Trophoblast cell (in vitro differentiated cells and primary cell): ENCODE data around the gene REN.

Source experiments
- DNase-seq, 2 donors: peaks; one replicate each; pipeline ENCODE4 v3.0.0-alpha.2; 2016
- H2AFZ ChIP-seq: 2 replicates; pipeline ENCODE4 v1.6.1; 2013; ENCODE audit warnings: low read length, moderate library complexity, mild to moderate bottlenecking; ENCODE audit not compliant: insufficient read depth, poor library complexity
- H2AK5ac ChIP-seq: 2 replicates; pipeline ENCODE4 v1.6.1; 2013; ENCODE audit warnings: mild to moderate bottlenecking, low read length
- H2BK120ac ChIP-seq: 2 replicates; pipeline ENCODE4 v1.6.1; 2013; ENCODE audit warnings: low read length, mild to moderate bottlenecking, moderate library complexity; ENCODE audit not compliant: insufficient read depth, poor library complexity
- H2BK12ac ChIP-seq: 2 replicates; pipeline ENCODE4 v1.6.1; 2013; ENCODE audit warnings: mild to moderate bottlenecking, low read length, moderate library complexity
- H2BK5ac ChIP-seq: 2 replicates; pipeline ENCODE4 v1.6.1; 2013; ENCODE audit warnings: low read length, low read depth, moderate library complexity, mild to moderate bottlenecking; ENCODE audit not compliant: poor library complexity
- H3K14ac ChIP-seq: 2 replicates; pipeline ENCODE4 v1.6.1; 2013; ENCODE audit warnings: mild to moderate bottlenecking, low read length
- H3K18ac ChIP-seq: 2 replicates; pipeline ENCODE4 v1.6.1; 2013; ENCODE audit warnings: mild to moderate bottlenecking, low read length
- H3K23ac ChIP-seq: 2 replicates; pipeline ENCODE4 v1.6.1; 2013; ENCODE audit warnings: low read length
- H3K27ac ChIP-seq: 2 replicates; pipeline ENCODE4 v1.5.1; 2013; ENCODE audit warnings: low read depth, mild to moderate bottlenecking, inconsistent platforms, low read length, moderate library complexity
- H3K27me3 ChIP-seq: 2 replicates; pipeline ENCODE4 v1.6.1; 2013; ENCODE audit warnings: inconsistent platforms, mild to moderate bottlenecking, low read length, moderate library complexity; ENCODE audit not compliant: insufficient read depth
- H3K36me3 ChIP-seq, 2 experiments: 1 replicate in 1 of 2; 2 replicates in 1 of 2; pipeline ENCODE4 v1.6.1; 2013; ENCODE audit warnings: low read length in 2 of 2, mild to moderate bottlenecking in 2 of 2, moderate library complexity in 1 of 2; ENCODE audit not compliant: insufficient read depth in 2 of 2, control insufficient read depth in 1 of 2
- H3K4ac ChIP-seq: 2 replicates; pipeline ENCODE4 v1.6.1; 2013; ENCODE audit warnings: low read depth, mild to moderate bottlenecking, low read length, moderate library complexity
- H3K4me1 ChIP-seq, 2 experiments: 1 replicate in 1 of 2; 2 replicates in 1 of 2; pipeline ENCODE4 v1.6.1; 2013; ENCODE audit warnings: low read length in 2 of 2, mild to moderate bottlenecking in 2 of 2, moderate library complexity in 1 of 2; ENCODE audit not compliant: insufficient read depth in 2 of 2, control insufficient read depth in 1 of 2
- H3K4me2 ChIP-seq: 2 replicates; pipeline ENCODE4 v1.6.1; 2013; ENCODE audit warnings: inconsistent platforms, mild to moderate bottlenecking, low read length, moderate library complexity
- H3K4me3 ChIP-seq: 2 replicates; pipeline ENCODE4 v1.5.1; 2013; ENCODE audit warnings: mild to moderate bottlenecking, low read depth, low read length, inconsistent platforms
- H3K79me1 ChIP-seq: one replicate; pipeline ENCODE4 v1.6.1; 2013; ENCODE audit warnings: low read length
- H3K79me2 ChIP-seq: 2 replicates; pipeline ENCODE4 v1.6.1; 2013; ENCODE audit warnings: low read length, mild to moderate bottlenecking; ENCODE audit not compliant: control insufficient read depth, insufficient read depth, poor library complexity
- H3K9ac ChIP-seq: 2 replicates; pipeline ENCODE4 v1.6.1; 2013; ENCODE audit warnings: mild to moderate bottlenecking, low read length
- H3K9me3 ChIP-seq: 2 replicates; pipeline ENCODE4 v1.6.1; 2013; ENCODE audit warnings: low read depth, mild to moderate bottlenecking, control low read depth, inconsistent platforms, low read length; ENCODE audit not compliant: insufficient read depth
- H4K12ac ChIP-seq: 2 replicates; pipeline ENCODE4 v1.6.1; 2013; ENCODE audit warnings: low read depth, mild to moderate bottlenecking, low read length, moderate library complexity
- H4K8ac ChIP-seq: 2 replicates; pipeline ENCODE4 v1.6.1; 2013; ENCODE audit warnings: low read depth, mild to moderate bottlenecking, low read length, moderate library complexity
- H4K91ac ChIP-seq: one replicate; pipeline ENCODE4 v1.6.1; 2013; ENCODE audit warnings: low read depth, mild to moderate bottlenecking, low read length, moderate library complexity
- WGBS: extraction: QIAGEN DNeasy Blood & Tissue Kit; methylation state at CpG from one replicate; pipeline ENCODE4 v1.1.7; 2013; ENCODE audit warnings: missing lambda C conversion rate; ENCODE audit not compliant: insufficient read length, insufficient coverage; ENCODE audit errors: extremely low coverage; 5-methylcytosine and 5-hydroxymethylcytosine counted together

The REN gene

DNA sequence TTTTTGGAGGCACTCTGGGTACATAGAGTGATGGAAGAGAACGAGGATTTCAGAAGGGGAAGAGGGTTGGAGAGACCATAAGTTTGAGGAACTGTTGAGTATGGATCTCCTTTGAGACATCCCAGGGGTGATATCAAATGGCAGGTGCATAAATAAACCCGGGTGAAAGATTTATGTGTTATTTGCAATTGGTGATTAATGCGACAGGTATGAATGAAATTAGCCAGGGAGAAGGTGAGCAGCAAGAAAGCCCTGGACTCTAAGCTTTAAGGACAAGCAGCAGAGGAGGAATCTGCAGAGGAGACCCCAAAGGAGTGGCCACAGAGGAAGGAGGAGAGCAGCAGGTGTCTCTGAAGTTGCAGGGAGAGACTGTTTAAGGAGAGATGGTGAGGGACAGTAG is 8.8 kb upstream of the REN start:
- no peaks in the 10 kb centered on the region for H3K36me3 ChIP-seq
- no peak for DNase-seq
- no peaks in the 10 kb centered on the region for H3K79me2 ChIP-seq
- H2BK5ac ChIP-seq, result no peak overlapping the region
- H2BK120ac ChIP-seq, result no peak overlapping the region
- no peak overlapping the region for H3K18ac ChIP-seq
- no peak overlapping the region for H3K23ac ChIP-seq
- no peak overlapping the region for H2AFZ ChIP-seq
- no peak overlapping the region for H3K27ac ChIP-seq
- no peak overlapping the region for H3K14ac ChIP-seq
- peaks cover 2 to 7% of the 10 kb centered on the region in 2 experiments for H3K4me1 ChIP-seq
- no peaks in the 10 kb centered on the region for H3K79me1 ChIP-seq
- no peak overlapping the region for H2BK12ac ChIP-seq
- H4K91ac ChIP-seq, result no peak overlapping the region
- no peaks in the 10 kb centered on the region for H3K27me3 ChIP-seq
- no peak overlapping the region for H3K9ac ChIP-seq
- no peak overlapping the region for H2AK5ac ChIP-seq
- no peak overlapping the region for H3K4me2 ChIP-seq
- H4K12ac ChIP-seq, result no peak overlapping the region
- H3K4me3 ChIP-seq, result no peak overlapping the region
- WGBS, result 100% methylated on average over 1 of the region's 3 CpGs
- H4K8ac ChIP-seq, result no peak overlapping the region
- no peak overlapping the region for H3K4ac ChIP-seq
- H3K9me3 ChIP-seq, result peaks cover 2% of the 10 kb centered on the region

DNA sequence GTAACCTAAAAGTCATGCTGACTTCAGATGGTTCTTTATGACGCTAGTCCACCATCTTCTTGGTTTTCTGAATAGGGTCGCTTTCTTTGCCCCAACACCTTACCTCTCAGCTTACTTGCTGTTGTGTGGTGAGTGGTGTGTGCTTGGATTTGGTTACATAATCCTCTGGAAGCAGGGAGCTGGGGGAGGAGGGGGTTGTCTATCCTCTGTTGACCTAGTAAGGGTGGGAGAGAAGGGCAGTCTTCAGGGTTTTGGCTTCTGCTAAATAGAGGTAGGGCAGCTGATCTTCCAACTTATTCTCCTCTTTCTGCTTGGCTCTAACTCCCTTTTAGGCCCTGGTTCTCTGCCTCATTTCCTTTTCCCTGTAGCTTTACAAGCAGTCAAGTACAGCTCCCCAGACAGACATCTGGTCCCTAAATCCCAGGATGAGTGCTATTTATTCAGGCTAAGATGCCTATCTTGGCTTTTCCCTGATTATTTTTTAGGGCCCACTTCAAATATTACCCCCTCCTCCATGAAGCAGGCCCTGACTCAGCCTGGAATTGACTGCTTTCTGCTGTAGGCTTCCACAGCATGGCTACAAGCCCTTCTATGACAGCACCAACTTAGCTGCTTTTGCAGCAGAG is 6.4 kb upstream of the REN start:
- no peak overlapping the region for H4K91ac ChIP-seq
- H3K23ac ChIP-seq, result no peak overlapping the region
- H3K79me2 ChIP-seq, result no peaks in the 10 kb centered on the region
- no peak overlapping the region for H3K27ac ChIP-seq
- H3K4ac ChIP-seq, result no peak overlapping the region
- H3K9me3 ChIP-seq, result peaks cover 2% of the 10 kb centered on the region
- no peak overlapping the region for H2AK5ac ChIP-seq
- H3K4me3 ChIP-seq, result no peak overlapping the region
- no peak overlapping the region for H3K9ac ChIP-seq
- H2BK5ac ChIP-seq, result no peak overlapping the region
- DNase-seq, result no peak
- H3K27me3 ChIP-seq, result no peaks in the 10 kb centered on the region
- H3K79me1 ChIP-seq, result no peaks in the 10 kb centered on the region
- H3K4me1 ChIP-seq, result peaks cover 2 to 7% of the 10 kb centered on the region in 2 experiments
- no peak overlapping the region for H3K4me2 ChIP-seq
- no peak overlapping the region for H3K18ac ChIP-seq
- H2BK120ac ChIP-seq, result no peak overlapping the region
- WGBS, result no CpG with 5 or more reads among the region's 2 CpGs
- no peak overlapping the region for H2AFZ ChIP-seq
- no peaks in the 10 kb centered on the region for H3K36me3 ChIP-seq
- H2BK12ac ChIP-seq, result no peak overlapping the region
- no peak overlapping the region for H3K14ac ChIP-seq
- H4K12ac ChIP-seq, result no peak overlapping the region
- no peak overlapping the region for H4K8ac ChIP-seq

DNA sequence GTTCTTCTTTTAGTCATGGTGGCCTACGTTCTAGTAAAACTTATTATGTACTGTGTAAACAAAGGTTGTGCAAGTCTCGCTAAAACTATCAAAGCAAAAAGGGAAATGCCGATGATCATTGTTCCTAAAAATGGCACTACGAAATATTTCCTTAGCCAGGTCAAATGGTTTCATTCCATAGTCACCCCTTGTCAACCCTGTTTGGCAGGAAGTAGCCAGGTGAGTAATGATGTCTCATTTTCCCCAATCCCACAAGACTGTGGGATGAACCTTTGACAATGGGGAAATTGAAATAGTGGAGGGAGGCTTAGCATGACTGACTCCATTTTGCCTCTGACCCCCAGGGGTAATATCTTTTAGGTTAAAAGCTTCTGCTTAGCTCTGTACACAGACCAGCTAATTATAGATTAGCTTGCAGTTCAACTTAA is 5.6 kb upstream of the REN start:
- Histone ChIP-seq H3K9me3 (peaks cover 2% of the 10 kb centered on the region), H3K23ac (no peak overlapping the region), H3K79me1 (no peaks in the 10 kb centered on the region), H3K4me3 (no peak overlapping the region), H3K36me3 (no peaks in the 10 kb centered on the region), H4K91ac (no peak overlapping the region), H3K4me2 (no peak overlapping the region), H3K4ac (no peak overlapping the region), H2BK12ac (no peak overlapping the region), H3K4me1 (peaks cover 2 to 7% of the 10 kb centered on the region in 2 experiments), H4K12ac (no peak overlapping the region), H2AFZ (no peak overlapping the region), H3K18ac (no peak overlapping the region), H3K27me3 (no peaks in the 10 kb centered on the region), H2BK120ac (no peak overlapping the region), H3K27ac (no peak overlapping the region), H3K14ac (no peak overlapping the region), H3K79me2 (no peaks in the 10 kb centered on the region), H3K9ac (no peak overlapping the region), H4K8ac (no peak overlapping the region), H2AK5ac (no peak overlapping the region), H2BK5ac (no peak overlapping the region)
- no CpG with 5 or more reads among the region's 4 CpGs for WGBS
- DNase-seq, result peak; percentile 70 to 96

DNA sequence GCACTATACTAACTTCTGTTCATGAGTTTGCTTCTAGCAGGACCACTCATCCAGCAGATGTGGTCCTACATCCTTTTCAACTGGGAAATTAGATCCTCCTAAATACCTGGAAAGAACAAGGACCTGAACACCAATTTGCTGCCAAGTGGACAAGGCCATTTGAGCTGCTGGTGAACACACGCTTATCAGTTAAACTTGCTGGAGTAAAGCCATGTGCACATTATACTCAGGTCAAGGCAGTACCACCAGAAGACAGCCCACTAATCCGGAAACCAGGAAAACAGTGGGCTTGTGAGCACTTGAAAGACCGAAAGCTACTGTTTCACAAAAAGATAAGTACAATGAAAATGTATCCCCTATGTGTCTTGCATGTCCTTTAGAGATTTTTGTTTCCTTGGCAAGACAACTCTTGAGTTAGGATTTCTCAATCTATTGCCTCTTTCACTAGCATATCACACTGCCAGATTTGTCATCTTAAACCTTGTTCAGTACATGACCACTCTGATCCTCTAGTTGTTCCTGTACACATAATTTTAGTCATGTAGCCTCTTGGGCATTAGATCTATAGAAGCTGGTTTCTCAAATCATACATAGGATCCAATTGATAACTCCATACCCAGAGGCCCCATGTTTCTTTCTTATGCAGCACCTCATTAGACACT is 4.5 kb upstream of the REN start:
- no peak overlapping the region for H3K4me3 ChIP-seq
- H3K79me1 ChIP-seq, result no peaks in the 10 kb centered on the region
- H3K9ac ChIP-seq, result no peak overlapping the region
- H4K91ac ChIP-seq, result no peak overlapping the region
- no peak for DNase-seq
- H3K14ac ChIP-seq, result no peak overlapping the region
- WGBS, result no CpG with 5 or more reads among the region's 3 CpGs
- no peak overlapping the region for H3K4ac ChIP-seq
- no peaks in the 10 kb centered on the region for H3K27me3 ChIP-seq
- H4K12ac ChIP-seq, result no peak overlapping the region
- H2AFZ ChIP-seq, result no peak overlapping the region
- peaks cover 2 to 7% of the 10 kb centered on the region in 2 experiments for H3K4me1 ChIP-seq
- no peak overlapping the region for H2BK120ac ChIP-seq
- no peak overlapping the region for H3K27ac ChIP-seq
- no peaks in the 10 kb centered on the region for H3K79me2 ChIP-seq
- no peak overlapping the region for H2BK12ac ChIP-seq
- no peak overlapping the region for H2AK5ac ChIP-seq
- no peak overlapping the region for H3K23ac ChIP-seq
- no peaks in the 10 kb centered on the region for H3K36me3 ChIP-seq
- H2BK5ac ChIP-seq, result no peak overlapping the region
- no peak overlapping the region for H3K4me2 ChIP-seq
- H4K8ac ChIP-seq, result no peak overlapping the region
- no peak overlapping the region for H3K18ac ChIP-seq
- peaks cover 4% of the 10 kb centered on the region for H3K9me3 ChIP-seq
